ENCODE measurements around the gene TMEM209.

DNA sequence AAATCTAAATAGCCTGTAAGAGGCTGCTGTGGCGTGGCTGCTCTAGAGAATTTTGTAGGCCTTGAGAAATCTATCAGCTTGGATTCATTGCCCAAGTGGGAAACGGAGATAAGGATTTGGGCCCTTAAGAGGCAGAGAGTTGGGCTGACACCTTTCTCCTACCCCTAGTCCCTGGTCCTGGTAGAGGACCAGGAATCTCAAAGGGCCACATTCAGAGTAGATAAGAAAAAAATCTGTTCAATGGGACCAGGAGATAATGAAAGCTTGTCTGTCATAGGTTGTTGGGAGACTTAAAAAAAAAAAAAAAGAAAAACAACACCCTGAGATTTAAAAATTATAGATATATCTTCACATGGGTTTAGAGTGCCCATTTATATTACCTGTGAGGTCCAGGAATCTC lies 17.8 kb downstream of the TMEM209 start:
- TF ChIP-seq, protein P1, sequence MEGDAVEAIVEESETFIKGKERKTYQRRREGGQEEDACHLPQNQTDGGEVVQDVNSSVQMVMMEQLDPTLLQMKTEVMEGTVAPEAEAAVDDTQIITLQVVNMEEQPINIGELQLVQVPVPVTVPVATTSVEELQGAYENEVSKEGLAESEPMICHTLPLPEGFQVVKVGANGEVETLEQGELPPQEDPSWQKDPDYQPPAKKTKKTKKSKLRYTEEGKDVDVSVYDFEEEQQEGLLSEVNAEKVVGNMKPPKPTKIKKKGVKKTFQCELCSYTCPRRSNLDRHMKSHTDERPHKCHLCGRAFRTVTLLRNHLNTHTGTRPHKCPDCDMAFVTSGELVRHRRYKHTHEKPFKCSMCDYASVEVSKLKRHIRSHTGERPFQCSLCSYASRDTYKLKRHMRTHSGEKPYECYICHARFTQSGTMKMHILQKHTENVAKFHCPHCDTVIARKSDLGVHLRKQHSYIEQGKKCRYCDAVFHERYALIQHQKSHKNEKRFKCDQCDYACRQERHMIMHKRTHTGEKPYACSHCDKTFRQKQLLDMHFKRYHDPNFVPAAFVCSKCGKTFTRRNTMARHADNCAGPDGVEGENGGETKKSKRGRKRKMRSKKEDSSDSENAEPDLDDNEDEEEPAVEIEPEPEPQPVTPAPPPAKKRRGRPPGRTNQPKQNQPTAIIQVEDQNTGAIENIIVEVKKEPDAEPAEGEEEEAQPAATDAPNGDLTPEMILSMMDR (IDR thresholded peaks at IDR 0.05; ENCODE audit: low read depth, low read length), result no peak
- no peak for TF ChIP-seq POLR2A (IDR thresholded peaks at IDR 0.05; ENCODE audit: extremely low read depth, insufficient read length)
